CD4-positive, alpha-beta T cell treated with Interleukin-17A for 4 hours (primary cell): ENCODE data around the gene CNP.
"Not testable (repeated sequence)": the region's sequence is repeated elsewhere in the genome, so short reads cannot be mapped to it uniquely, and the experiment has no call there.

ENCODE experiments used
- DNase-seq: peaks from one replicate; pipeline ENCODE4 v3.0.0-alpha.2; 2020; ENCODE audit warnings: mixed read lengths

CNP gene

GRCh38 chr17:41966463-41967140, at the start of gene CNP:
TSS of gene CNP (plus strand) at chr17:41966795. CDS start at chr17:41966885, 90 bp downstream.
- peak; percentile 95 for DNase-seq

- DNase-seq = no peak
Observed at GRCh38 chr17:41917192-41917591, 49.4 kb upstream of the CNP start.

- DNase-seq = peak; percentile 58
Observed at GRCh38 chr17:41917679-41918313, 48.8 kb upstream of the CNP start.

- DNase-seq = peak; percentile 98
Observed at GRCh38 chr17:41918314-41919164, 48.1 kb upstream of the CNP start, which contains the start of gene ACLY. TSS of gene ACLY (minus strand) at chr17:41918951. CDS start at chr17:41913873, 5,078 bp downstream.

- DNase-seq = no peak
Observed at GRCh38 chr17:41919165-41919817, 47.3 kb upstream of the CNP start.

- no peak for DNase-seq
Observed at GRCh38 chr17:41919840-41920579, 46.6 kb upstream of the CNP start.

GRCh38 chr17:41920580-41920955, 46.0 kb upstream of the CNP start:
- no peak for DNase-seq

- DNase-seq = no peak
Observed at GRCh38 chr17:41925991-41926590, 40.5 kb upstream of the CNP start.

- DNase-seq = no peak
Observed at GRCh38 chr17:41928693-41929251, 37.8 kb upstream of the CNP start.

- peak; percentile 97 for DNase-seq
Observed at GRCh38 chr17:41930009-41930832, 36.4 kb upstream of the CNP start, which contains the start of gene ODAD4. TSS of gene ODAD4 (plus strand) at chr17:41930617. CDS start at chr17:41930724, 107 bp downstream.

- not testable (repeated sequence) for DNase-seq
Observed at GRCh38 chr17:41930833-41931156, 35.8 kb upstream of the CNP start.

- not testable (repeated sequence) for DNase-seq
Observed at GRCh38 chr17:41931715-41932114, 34.9 kb upstream of the CNP start.

GRCh38 chr17:41932816-41933389, 33.7 kb upstream of the CNP start:
- no peak for DNase-seq

- no peak for DNase-seq
Observed at GRCh38 chr17:41935641-41936040, 31.0 kb upstream of the CNP start.

GRCh38 chr17:41937970-41938954, 28.3 kb upstream of the CNP start:
- no peak for DNase-seq

- DNase-seq = no peak
Observed at GRCh38 chr17:41939044-41939692, 27.4 kb upstream of the CNP start.

GRCh38 chr17:41939693-41940090, 26.9 kb upstream of the CNP start:
- DNase-seq = no peak

GRCh38 chr17:41941168-41941567, 25.4 kb upstream of the CNP start:
- DNase-seq = no peak
